Measurements from ENCODE around the gene PLEKHA4.
"Not testable (repeated sequence)": the region's sequence is repeated elsewhere in the genome, so short reads cannot be mapped to it uniquely, and the experiment has no call there.

Gene PLEKHA4

GRCh38 chr19:48796298-48797083 lies 71.9 kb downstream of the PLEKHA4 start:
- DNase-seq, result no peak

- DNase-seq, result no peak
These were observed 72.7 kb downstream of the PLEKHA4 start for GRCh38 chr19:48795685-48796070.

- DNase-seq, result peak; percentile 95
These were observed 73.2 kb downstream of the PLEKHA4 start for GRCh38 chr19:48795055-48795684.

GRCh38 chr19:48794291-48794690 lies 74.1 kb downstream of the PLEKHA4 start:
- DNase-seq, result no peak

GRCh38 chr19:48793271-48793670 lies 75.1 kb downstream of the PLEKHA4 start:
- DNase-seq, result no peak

GRCh38 chr19:48787331-48787730 lies 81.1 kb downstream of the PLEKHA4 start:
- DNase-seq, result not testable (repeated sequence)
